ENCODE data around the gene GNAI1. TPM values are rescaled to one million over a fixed set of nuclear protein-coding genes. Genes with fewer than 3 reads are reported as not detected.

Gene GNAI1
- total RNA-seq, 2 donors from 2014 or later, result 9.2 to 11.5 TPM

DNA sequence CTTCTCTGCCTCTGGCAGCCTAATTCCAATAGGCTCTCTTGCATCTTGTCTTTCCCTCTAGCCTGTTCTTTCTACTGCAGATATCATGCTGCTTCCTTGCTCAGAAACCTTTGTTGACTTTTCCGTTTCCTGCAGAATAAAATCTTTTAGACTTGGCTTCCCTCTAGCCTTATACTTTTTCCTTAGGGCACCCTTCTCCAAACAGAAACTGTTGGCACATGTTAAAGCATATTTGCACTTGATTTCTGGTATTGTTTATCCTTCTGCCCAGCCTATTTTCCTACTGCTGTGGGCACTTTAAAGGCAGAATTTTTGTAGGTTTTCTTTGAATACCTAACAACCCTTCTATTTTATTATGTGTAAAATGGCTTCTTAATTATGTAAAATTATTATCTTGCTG is 4.6 kb downstream of the GNAI1 start:
- Histone ChIP-seq H3K4me1 (peaks cover 0 to 7% of the 10 kb centered on the region in 2 donors), H3K36me3 (no peaks in the 10 kb centered on the region), H3K9me3 (no peaks in the 10 kb centered on the region), H3K27ac (no peak overlapping the region), H3K4me3 (no peak overlapping the region), H3K27me3 (no peaks in the 10 kb centered on the region)
- DNase-seq (ENCODE audit: low spot score), result no peak
- no peak for TF ChIP-seq CTCF (IDR thresholded peaks at IDR 0.05)

DNA sequence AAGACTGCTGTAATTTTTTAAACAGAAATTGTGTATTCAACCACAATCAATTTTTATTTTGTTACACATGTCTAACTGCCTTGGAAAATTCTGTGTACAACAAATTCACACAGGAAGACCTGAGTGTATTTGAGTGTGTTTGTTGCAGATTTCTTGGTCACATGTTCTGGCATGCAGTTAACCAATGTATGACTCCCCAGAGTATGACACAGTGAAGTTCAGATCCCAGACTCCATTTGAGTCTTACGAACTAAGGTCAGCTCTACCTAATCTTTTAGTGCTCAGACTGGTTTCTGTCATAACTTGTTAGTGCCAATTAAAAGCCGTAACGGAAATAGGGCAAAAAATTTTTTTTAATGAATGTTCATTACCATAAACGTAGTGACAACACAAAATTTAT is 5.8 kb downstream of the GNAI1 start:
- H3K4me3 ChIP-seq, result no peak overlapping the region
- DNase-seq (ENCODE audit: low spot score), result no peak
- no peaks in the 10 kb centered on the region for H3K9me3 ChIP-seq
- H3K27me3 ChIP-seq, result no peaks in the 10 kb centered on the region
- peaks cover 0 to 6% of the 10 kb centered on the region in 2 donors for H3K4me1 ChIP-seq
- H3K36me3 ChIP-seq, result no peaks in the 10 kb centered on the region
- no peak overlapping the region for H3K27ac ChIP-seq
- TF ChIP-seq CTCF (IDR thresholded peaks at IDR 0.05), result no peak

GRCh38 chr7:80141376-80141775 is 6.7 kb downstream of the GNAI1 start:
- Histone ChIP-seq H3K9me3 (no peaks in the 10 kb centered on the region), H3K4me3 (no peak overlapping the region), H3K27ac (no peak overlapping the region), H3K4me1 (peaks cover 0 to 9% of the 10 kb centered on the region in 2 donors), H3K27me3 (no peaks in the 10 kb centered on the region), H3K36me3 (no peaks in the 10 kb centered on the region)
- no peak for TF ChIP-seq CTCF (IDR thresholded peaks at IDR 0.05)
- no peak for DNase-seq (ENCODE audit: low spot score)

GRCh38 chr7:80142853-80143580 is 8.4 kb downstream of the GNAI1 start:
- no peaks in the 10 kb centered on the region for H3K36me3 ChIP-seq
- no peak overlapping the region for H3K27ac ChIP-seq
- no peaks in the 10 kb centered on the region for H3K27me3 ChIP-seq
- peaks cover 0 to 11% of the 10 kb centered on the region in 2 donors for H3K4me1 ChIP-seq
- no peaks in the 10 kb centered on the region for H3K9me3 ChIP-seq
- no peak for TF ChIP-seq CTCF (IDR thresholded peaks at IDR 0.05)
- no peak overlapping the region for H3K4me3 ChIP-seq
- DNase-seq (ENCODE audit: low spot score), result no peak

GRCh38 chr7:80145780-80146422 is 11.3 kb downstream of the GNAI1 start:
- Histone ChIP-seq H3K4me1 (peaks cover 0 to 11% of the 10 kb centered on the region in 2 donors), H3K27ac (no peak overlapping the region), H3K9me3 (no peaks in the 10 kb centered on the region), H3K36me3 (no peaks in the 10 kb centered on the region), H3K27me3 (no peaks in the 10 kb centered on the region), H3K4me3 (no peak overlapping the region)
- no peak for DNase-seq (ENCODE audit: low spot score)
- no peak for TF ChIP-seq CTCF (IDR thresholded peaks at IDR 0.05)

Data from right atrium auricular region (tissue), 2 donors.